Neutrophil (primary cell): ENCODE measurements around the gene EFS.

ENCODE experiments used
- H3K27ac ChIP-seq: fragments of 200-600 bp; sonication (generic); 2 replicates; pipeline ENCODE4 v1.5.1; 2016; ENCODE audit warnings: mild to moderate bottlenecking, moderate library complexity
- H3K27me3 ChIP-seq: fragments of 200-600 bp; sonication (generic); 2 replicates; pipeline ENCODE4 v1.6.0; 2016; ENCODE audit warnings: mild to moderate bottlenecking
- H3K36me3 ChIP-seq: fragments of 200-600 bp; sonication (generic); 2 replicates; pipeline ENCODE4 v1.5.1; 2017
- H3K4me1 ChIP-seq, 2 experiments: fragments of 200-600 bp in 1 of 2; sonication (generic) in 1 of 2; 1 replicate in 1 of 2; 2 replicates in 1 of 2; pipeline versions ENCODE4 v1.5.1 to v1.6.1; 2013 to 2016; ENCODE audit warnings: low read depth in 1 of 2, low read length in 1 of 2, mild to moderate bottlenecking in 1 of 2, moderate library complexity in 1 of 2; ENCODE audit not compliant: control insufficient read depth in 1 of 2, insufficient read depth in 1 of 2
- H3K4me3 ChIP-seq, 2 experiments: fragments of 200-600 bp in 1 of 2; sonication (generic) in 1 of 2; 1 replicate in 1 of 2; 2 replicates in 1 of 2; pipeline ENCODE4 v1.5.1; 2013 to 2016; ENCODE audit warnings: low read depth in 1 of 2, low read length in 1 of 2, mild to moderate bottlenecking in 1 of 2, moderate library complexity in 1 of 2
- H3K9me3 ChIP-seq: fragments of 200-600 bp; sonication (generic); 2 replicates; pipeline ENCODE4 v1.5.1; 2016
- TF ChIP-seq, protein P1 (sequence below): fragments of 200-600 bp; sonication (generic); IDR thresholded peaks from 2 replicates; pipeline ENCODE4 v1.5.1; 2016; ENCODE audit warnings: antibody characterized with exemption

The EFS gene

GRCh38 chr14:23406244-23406643 lies 41.3 kb upstream of the EFS start:
- no peaks in the 10 kb centered on the region for H3K36me3 ChIP-seq
- TF ChIP-seq, protein P1, sequence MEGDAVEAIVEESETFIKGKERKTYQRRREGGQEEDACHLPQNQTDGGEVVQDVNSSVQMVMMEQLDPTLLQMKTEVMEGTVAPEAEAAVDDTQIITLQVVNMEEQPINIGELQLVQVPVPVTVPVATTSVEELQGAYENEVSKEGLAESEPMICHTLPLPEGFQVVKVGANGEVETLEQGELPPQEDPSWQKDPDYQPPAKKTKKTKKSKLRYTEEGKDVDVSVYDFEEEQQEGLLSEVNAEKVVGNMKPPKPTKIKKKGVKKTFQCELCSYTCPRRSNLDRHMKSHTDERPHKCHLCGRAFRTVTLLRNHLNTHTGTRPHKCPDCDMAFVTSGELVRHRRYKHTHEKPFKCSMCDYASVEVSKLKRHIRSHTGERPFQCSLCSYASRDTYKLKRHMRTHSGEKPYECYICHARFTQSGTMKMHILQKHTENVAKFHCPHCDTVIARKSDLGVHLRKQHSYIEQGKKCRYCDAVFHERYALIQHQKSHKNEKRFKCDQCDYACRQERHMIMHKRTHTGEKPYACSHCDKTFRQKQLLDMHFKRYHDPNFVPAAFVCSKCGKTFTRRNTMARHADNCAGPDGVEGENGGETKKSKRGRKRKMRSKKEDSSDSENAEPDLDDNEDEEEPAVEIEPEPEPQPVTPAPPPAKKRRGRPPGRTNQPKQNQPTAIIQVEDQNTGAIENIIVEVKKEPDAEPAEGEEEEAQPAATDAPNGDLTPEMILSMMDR: no peak

GRCh38 chr14:23405516-23406025 lies 40.6 kb upstream of the EFS start:
- Histone ChIP-seq H3K36me3 (no peaks in the 10 kb centered on the region), H3K9me3 (no peaks in the 10 kb centered on the region), H3K27ac (no peak overlapping the region), H3K4me3 (no peak overlapping the region), H3K27me3 (no peaks in the 10 kb centered on the region), H3K4me1 (no peaks in the 10 kb centered on the region)
- TF ChIP-seq, protein P1: no peak

More at GRCh38 chr14:23406244-23406643, 41.3 kb upstream of the EFS start:
- Histone ChIP-seq H3K4me1 (no peaks in the 10 kb centered on the region), H3K9me3 (no peaks in the 10 kb centered on the region), H3K27ac (no peak overlapping the region), H3K27me3 (no peaks in the 10 kb centered on the region), H3K4me3 (no peak overlapping the region)

- H3K27me3 ChIP-seq: no peaks in the 10 kb centered on the region
- H3K27ac ChIP-seq: no peak overlapping the region
- H3K9me3 ChIP-seq: no peaks in the 10 kb centered on the region
- no peak overlapping the region for H3K4me3 ChIP-seq
- H3K36me3 ChIP-seq: no peaks in the 10 kb centered on the region
- H3K4me1 ChIP-seq: no peaks in the 10 kb centered on the region
- TF ChIP-seq, protein P1: no peak
Measured at GRCh38 chr14:23405096-23405495, 40.1 kb upstream of the EFS start.

- no peak overlapping the region for H3K27ac ChIP-seq
- no peaks in the 10 kb centered on the region for H3K27me3 ChIP-seq
- H3K4me1 ChIP-seq: no peaks in the 10 kb centered on the region
- H3K4me3 ChIP-seq: no peak overlapping the region
- H3K36me3 ChIP-seq: no peaks in the 10 kb centered on the region
- TF ChIP-seq, protein P1: no peak
- no peaks in the 10 kb centered on the region for H3K9me3 ChIP-seq
Measured at GRCh38 chr14:23404331-23404900, 39.4 kb upstream of the EFS start.

GRCh38 chr14:23403908-23404307 lies 38.9 kb upstream of the EFS start:
- Histone ChIP-seq H3K4me3 (no peak overlapping the region), H3K36me3 (no peaks in the 10 kb centered on the region), H3K9me3 (no peaks in the 10 kb centered on the region), H3K27ac (no peak overlapping the region), H3K4me1 (no peaks in the 10 kb centered on the region), H3K27me3 (no peaks in the 10 kb centered on the region)
- TF ChIP-seq, protein P1: no peak
